GM23338 (cell line): ENCODE measurements around the gene POLR3E. TPM values are rescaled to one million over a fixed set of nuclear protein-coding genes. Genes with fewer than 3 reads are reported as not detected.
"Not testable (repeated sequence)": the region's sequence is repeated elsewhere in the genome, so short reads cannot be mapped to it uniquely, and the experiment has no call there.

Experiments used
- ATAC-seq: fragments of 200-7000 bp; cut with Tn5 transposase; 3 replicates; pipeline ENCODE4 v1.9.1; 2020
- DNase-seq: peaks from one replicate; pipeline ENCODE4 v3.0.0-alpha.2; 2015; ENCODE audit warnings: low spot score
- H2AFZ ChIP-seq: fragments of 200-600 bp; sonication (generic); 2 replicates; pipeline ENCODE4 v1.8.0; 2016; ENCODE audit warnings: antibody characterized with exemption, mild to moderate bottlenecking, moderate library complexity
- H3F3A ChIP-seq: fragments of 200-600 bp; sonication (generic); replicated peaks from 2 replicates; pipeline ENCODE4 v1.8.0; 2017; ENCODE audit warnings: antibody characterized with exemption, mixed run types, low read depth
- H3K27ac ChIP-seq: fragments of 200-600 bp; sonication (generic); 2 replicates; pipeline ENCODE4 v1.6.1; 2016; ENCODE audit warnings: low read depth
- H3K27me3 ChIP-seq: fragments of 200-600 bp; sonication (generic); 2 replicates; pipeline ENCODE4 v1.8.0; 2016; ENCODE audit warnings: mild to moderate bottlenecking, mixed run types, moderate library complexity; ENCODE audit not compliant: insufficient read depth
- H3K36me3 ChIP-seq: fragments of 200-600 bp; sonication (generic); 2 replicates; pipeline ENCODE4 v1.8.0; 2016; ENCODE audit warnings: mild to moderate bottlenecking; ENCODE audit not compliant: insufficient read depth
- H3K4me1 ChIP-seq: fragments of 200-600 bp; sonication (generic); 2 replicates; pipeline ENCODE4 v1.8.0; 2016; ENCODE audit warnings: mild to moderate bottlenecking, moderate library complexity; ENCODE audit not compliant: insufficient read depth
- H3K4me2 ChIP-seq: fragments of 200-600 bp; sonication (generic); 2 replicates; pipeline ENCODE4 v1.7.1; 2017; ENCODE audit warnings: mixed run types
- H3K4me3 ChIP-seq: fragments of 200-600 bp; sonication (generic); 2 replicates; pipeline ENCODE4 v1.6.1; 2016; ENCODE audit warnings: mixed run types
- H3K79me2 ChIP-seq: fragments of 200-600 bp; sonication (generic); replicated peaks from 2 replicates; pipeline ENCODE4 v1.8.0; 2017; ENCODE audit warnings: mild to moderate bottlenecking; ENCODE audit not compliant: insufficient read depth
- H3K9me2 ChIP-seq: fragments of 200-600 bp; sonication (generic); 2 replicates; pipeline ENCODE4 v1.8.0; 2017; ENCODE audit not compliant: insufficient read depth
- H4K20me1 ChIP-seq: fragments of 200-600 bp; sonication (generic); replicated peaks from 2 replicates; pipeline ENCODE4 v1.8.0; 2017; ENCODE audit warnings: mild to moderate bottlenecking; ENCODE audit not compliant: insufficient read depth
- H3K27ac Mint-ChIP-seq: 2 replicates; pipeline ENCODE4 v1.8.0; 2020; ENCODE audit warnings: inconsistent platforms, mild to moderate bottlenecking, moderate library complexity, mixed read lengths
- H3K27me3 Mint-ChIP-seq: 3 replicates; pipeline ENCODE4 v1.8.0; 2022; ENCODE audit warnings: low read depth, mild to moderate bottlenecking, moderate library complexity, mixed read lengths, inconsistent platforms; ENCODE audit not compliant: insufficient read depth, poor library complexity
- H3K36me3 Mint-ChIP-seq: 3 replicates; pipeline ENCODE4 v1.8.0; 2021; ENCODE audit warnings: low read depth, mild to moderate bottlenecking, inconsistent platforms, moderate library complexity, mixed read lengths
- H3K4me1 Mint-ChIP-seq: 3 replicates; pipeline ENCODE4 v1.8.0; 2020; ENCODE audit warnings: mild to moderate bottlenecking, inconsistent platforms, mixed read lengths
- H3K4me3 Mint-ChIP-seq: 3 replicates; pipeline ENCODE4 v1.8.0; 2021; ENCODE audit warnings: moderate library complexity, mild to moderate bottlenecking, inconsistent platforms, mixed read lengths
- H3K9me3 Mint-ChIP-seq: 3 replicates; pipeline ENCODE4 v1.8.0; 2020; ENCODE audit warnings: moderate library complexity, mild to moderate bottlenecking, inconsistent platforms, mixed read lengths
- CREB1 ChIP-seq: fragments of 250-450 bp; sonication (Bioruptor Pico); IDR thresholded peaks from 2 replicates; pipeline ENCODE4 v1.5.0; 2020; ENCODE audit warnings: low read depth, mild to moderate bottlenecking, moderate library complexity
- ETS1 ChIP-seq: IDR thresholded peaks from 2 replicates; pipeline ENCODE4 v1.6.1; 2016; ENCODE audit warnings: antibody characterized with exemption
- EZH2phosphoT487 ChIP-seq: fragments of 200-600 bp; sonication (generic); IDR thresholded peaks from one replicate; pipeline ENCODE4 v1.8.1; 2018; ENCODE audit warnings: antibody characterized with exemption; ENCODE audit not compliant: unreplicated experiment
- JUNB ChIP-seq: IDR thresholded peaks from one replicate; pipeline ENCODE4 v1.6.1; 2016; ENCODE audit warnings: antibody characterized with exemption; ENCODE audit not compliant: unreplicated experiment
- NANOG ChIP-seq: IDR thresholded peaks from 2 replicates; pipeline ENCODE4 v1.6.1; 2016; ENCODE audit warnings: antibody characterized with exemption, borderline replicate concordance
- REST ChIP-seq: IDR thresholded peaks from one replicate; pipeline ENCODE4 v1.6.1; 2018; ENCODE audit warnings: antibody characterized with exemption; ENCODE audit not compliant: unreplicated experiment
- ZNF331 ChIP-seq: fragments of 250-450 bp; sonication (Bioruptor Pico); IDR thresholded peaks from 2 replicates; pipeline ENCODE4 v1.5.0; 2020; ENCODE audit warnings: low read depth, mild to moderate bottlenecking, moderate library complexity
- ZNF462 ChIP-seq: fragments of 250-450 bp; sonication (Bioruptor Pico); IDR thresholded peaks from 2 replicates; pipeline ENCODE4 v1.5.0; 2020; ENCODE audit warnings: mild to moderate bottlenecking, moderate library complexity
- polyA plus RNA-seq: library from polyadenylated mRNA; unstranded; fragments of >200 nt; fragmentation: Nextera tagmentation; extraction: Ambion mirVana; gene quantifications from 2 replicates; pipeline ENCODE4 v1.2.1, GENCODE V29; 2016
- total RNA-seq: library from RNA; depleted of rRNA; stranded (reverse); fragments of >200 nt; shearing (Covaris generic); gene quantifications from 2 replicates; pipeline ENCODE4 v1.2.3, GENCODE V29; 2014

Gene POLR3E
- total and polyA plus RNA-seq, 2 experiments from 2014 or later = 62.7 to 141 TPM

GRCh38 chr16:22366889-22367288 lies 69.7 kb downstream of the POLR3E start:
- Histone ChIP-seq H3K27me3 (no peaks in the 10 kb centered on the region), H3K79me2 (peaks cover 78% of the 10 kb centered on the region), H2AFZ (no peak overlapping the region), H3K9me2 (no peaks in the 10 kb centered on the region), H3K27ac (no peak overlapping the region), H3K4me2 (no peak overlapping the region), H3F3A (no peaks in the 10 kb centered on the region), H3K4me1 (peaks cover 27% of the 10 kb centered on the region), H4K20me1 (peaks cover 45% of the 10 kb centered on the region), H3K4me3 (no peak overlapping the region), H3K36me3 (peaks cover 17% of the 10 kb centered on the region)
- no peak for ATAC-seq
- no peak overlapping the region for H3K4me3 Mint-ChIP-seq
- DNase-seq = no peak
- peaks cover 34% of the 10 kb centered on the region for H3K4me1 Mint-ChIP-seq
- TF ChIP-seq CREB1 (CRISPR knock-in tag) = no peak
- TF ChIP-seq EZH2phosphoT487 = no peak
- TF ChIP-seq ETS1 = no peak
- no peak for TF ChIP-seq ZNF331 (CRISPR knock-in tag)
- no peak for TF ChIP-seq JUNB
- no peak for TF ChIP-seq ZNF462
- no peak for TF ChIP-seq REST
- no peak for TF ChIP-seq NANOG
- H3K36me3 Mint-ChIP-seq = peaks cover 37% of the 10 kb centered on the region
- H3K27me3 Mint-ChIP-seq = peaks cover 2% of the 10 kb centered on the region
- no peak overlapping the region for H3K27ac Mint-ChIP-seq
- no peaks in the 10 kb centered on the region for H3K9me3 Mint-ChIP-seq

- not testable (repeated sequence) for H3K27me3 Mint-ChIP-seq, H3K27ac Mint-ChIP-seq, H3K27ac ChIP-seq, DNase-seq, H3K4me3 Mint-ChIP-seq, H3K9me3 Mint-ChIP-seq, H3K4me2 ChIP-seq, H3K27me3 ChIP-seq, H2AFZ ChIP-seq, H3K36me3 ChIP-seq, H3F3A ChIP-seq, H3K9me2 ChIP-seq, H3K4me3 ChIP-seq, ATAC-seq
- peaks cover 93% of the 10 kb centered on the region for H3K79me2 ChIP-seq
- peaks cover 39% of the 10 kb centered on the region for H3K4me1 ChIP-seq
- Mint-ChIP-seq H3K4me1 (peaks cover 45% of the 10 kb centered on the region), H3K36me3 (peaks cover 24% of the 10 kb centered on the region)
- H4K20me1 ChIP-seq = peaks cover 56% of the 10 kb centered on the region
These were observed 71.1 kb downstream of the POLR3E start for GRCh38 chr16:22368200-22368826.
